ENCODE data around the gene KPNA2. TPM values are rescaled to one million over a fixed set of nuclear protein-coding genes. Genes with fewer than 3 reads are reported as not detected.
"Not testable (repeated sequence)": the region's sequence is repeated elsewhere in the genome, so short reads cannot be mapped to it uniquely, and the experiment has no call there.

Gene KPNA2
- total and polyA plus RNA-seq, 7 donors = 11.4 to 38.4 (median 20.1) TPM

DNA sequence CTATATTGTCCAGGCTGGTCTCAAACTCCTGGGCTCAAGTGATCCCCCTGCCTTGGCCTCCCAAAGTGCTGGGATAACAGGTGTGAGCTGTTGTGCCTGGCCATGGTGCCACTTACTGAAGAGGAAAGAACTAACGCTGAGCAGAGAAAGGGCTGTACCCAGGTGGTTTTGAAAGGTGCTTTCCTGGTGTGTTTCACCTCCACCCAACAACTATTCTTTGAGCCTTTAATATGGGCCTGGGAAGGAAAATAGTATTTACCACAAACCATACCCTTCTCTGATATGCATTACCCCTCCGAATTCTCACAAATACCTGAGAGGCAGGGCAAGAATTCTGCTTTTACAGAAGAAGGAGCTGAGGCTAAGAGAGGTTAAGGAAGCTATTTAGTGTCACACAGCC is 24.8 kb downstream of the KPNA2 start:
- no peak overlapping the region for H3K27ac ChIP-seq
- H3K9me3 ChIP-seq = no peaks in the 10 kb centered on the region
- ATAC-seq (no peak), DNase-seq (no peak)
- intact Hi-C loops (cut with DNase I) = no loop called here
- H3K36me3 ChIP-seq (ENCODE audit: insufficient read depth in 1 of 2, low read depth in 1 of 2) = no peaks in the 10 kb centered on the region
- H3K27me3 ChIP-seq (ENCODE audit: insufficient read depth in 3 of 3, low read length in 2 of 3) = no peaks in the 10 kb centered on the region
- no peak for TF ChIP-seq CTCF (IDR thresholded peaks at IDR 0.05)
- no peak overlapping the region for H3K4me3 ChIP-seq
- H3K4me1 ChIP-seq = no peaks in the 10 kb centered on the region
- WGBS, 3 donors = 75 to 91% (median 76%) methylated on average over 2 of the region's 2 CpGs

GRCh38 chr17:68061512-68062313 is 26.2 kb downstream of the KPNA2 start:
- Histone ChIP-seq H3K4me1 (no peaks in the 10 kb centered on the region), H3K36me3 (ENCODE audit: insufficient read depth in 1 of 2, low read depth in 1 of 2) (no peaks in the 10 kb centered on the region), H3K9me3 (no peaks in the 10 kb centered on the region), H3K27me3 (ENCODE audit: insufficient read depth in 3 of 3, low read length in 2 of 3) (no peaks in the 10 kb centered on the region), H3K4me3 (no peak overlapping the region), H3K27ac (no peak overlapping the region)
- intact Hi-C loops (cut with DNase I) = no loop called here
- 32 to 41% (median 33%) methylated on average over 11 of the region's 11 CpGs for WGBS, 3 donors
- DNase-seq (no peak), ATAC-seq (no peak)
- no peak for TF ChIP-seq CTCF (IDR thresholded peaks at IDR 0.05)

GRCh38 chr17:68065366-68065765 is 29.8 kb downstream of the KPNA2 start:
- H3K36me3 ChIP-seq (ENCODE audit: insufficient read depth in 1 of 2, low read depth in 1 of 2); H3K27me3 ChIP-seq (ENCODE audit: insufficient read depth in 3 of 3, low read length in 2 of 3); ATAC-seq; H3K27ac ChIP-seq; H3K4me1 ChIP-seq; DNase-seq; H3K4me3 ChIP-seq; H3K9me3 ChIP-seq; intact Hi-C loops (cut with DNase I): not testable (repeated sequence)
- whole genome bisulfite sequencing, 3 donors = 74 to 79% (median 76%) methylated on average over 7 of the region's 7 CpGs

DNA sequence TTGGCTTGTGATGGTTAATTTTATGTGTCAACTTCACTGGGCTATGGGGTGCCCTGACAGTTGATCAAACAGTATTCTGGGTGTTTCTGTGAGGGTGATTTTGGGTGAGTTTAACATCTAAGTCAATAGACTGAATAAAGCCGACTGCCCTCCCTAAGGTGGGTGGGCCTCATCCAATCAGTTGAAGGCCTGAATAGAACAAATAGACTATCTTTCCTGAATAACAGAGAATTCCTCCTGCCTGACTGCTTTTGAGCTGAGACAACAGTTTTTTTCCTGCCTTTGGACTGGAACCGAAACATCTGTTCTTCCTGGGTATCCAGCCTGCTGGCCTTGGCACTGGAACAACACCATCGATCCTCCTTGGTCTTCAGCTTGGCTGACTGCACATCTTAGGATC is 33.0 kb downstream of the KPNA2 start:
- H3K4me3 ChIP-seq; H3K4me1 ChIP-seq; H3K9me3 ChIP-seq; H3K27ac ChIP-seq; intact Hi-C loops (cut with DNase I); H3K27me3 ChIP-seq (ENCODE audit: insufficient read depth in 3 of 3, low read length in 2 of 3); H3K36me3 ChIP-seq (ENCODE audit: insufficient read depth in 1 of 2, low read depth in 1 of 2); ATAC-seq: not testable (repeated sequence)
- peak in 1 of 2 donors; percentile 22 for DNase-seq
- 50 to 66% (median 61%) methylated on average over 3 of the region's 3 CpGs for WGBS, 3 donors

GRCh38 chr17:68070582-68071444 is 35.3 kb downstream of the KPNA2 start:
- H3K27ac ChIP-seq; H3K4me3 ChIP-seq; intact Hi-C loops (cut with DNase I); H3K9me3 ChIP-seq; H3K4me1 ChIP-seq; H3K36me3 ChIP-seq (ENCODE audit: insufficient read depth in 1 of 2, low read depth in 1 of 2); H3K27me3 ChIP-seq (ENCODE audit: insufficient read depth in 3 of 3, low read length in 2 of 3): not testable (repeated sequence)
- DNase-seq (peak; percentile 48 to 77), ATAC-seq (peak; percentile 49 to 75 (median 68))
- 32 to 50% (median 38%) methylated on average over 15 of the region's 15 CpGs for WGBS, 3 donors

GRCh38 chr17:68074279-68074678 is 38.7 kb downstream of the KPNA2 start:
- Histone ChIP-seq H3K4me3 (no peak overlapping the region), H3K36me3 (ENCODE audit: insufficient read depth in 1 of 2, low read depth in 1 of 2) (no peaks in the 10 kb centered on the region), H3K27ac (no peak overlapping the region), H3K9me3 (no peaks in the 10 kb centered on the region), H3K4me1 (no peaks in the 10 kb centered on the region), H3K27me3 (ENCODE audit: insufficient read depth in 3 of 3, low read length in 2 of 3) (no peaks in the 10 kb centered on the region)
- intact Hi-C loops (cut with DNase I) = no loop called here
- ATAC-seq (peak in 1 of 4 donors; percentile 42), DNase-seq (no peak)
- TF ChIP-seq CTCF (IDR thresholded peaks at IDR 0.05) = no peak
- WGBS, 3 donors = 75 to 81% (median 79%) methylated on average over 4 of the region's 4 CpGs

DNA sequence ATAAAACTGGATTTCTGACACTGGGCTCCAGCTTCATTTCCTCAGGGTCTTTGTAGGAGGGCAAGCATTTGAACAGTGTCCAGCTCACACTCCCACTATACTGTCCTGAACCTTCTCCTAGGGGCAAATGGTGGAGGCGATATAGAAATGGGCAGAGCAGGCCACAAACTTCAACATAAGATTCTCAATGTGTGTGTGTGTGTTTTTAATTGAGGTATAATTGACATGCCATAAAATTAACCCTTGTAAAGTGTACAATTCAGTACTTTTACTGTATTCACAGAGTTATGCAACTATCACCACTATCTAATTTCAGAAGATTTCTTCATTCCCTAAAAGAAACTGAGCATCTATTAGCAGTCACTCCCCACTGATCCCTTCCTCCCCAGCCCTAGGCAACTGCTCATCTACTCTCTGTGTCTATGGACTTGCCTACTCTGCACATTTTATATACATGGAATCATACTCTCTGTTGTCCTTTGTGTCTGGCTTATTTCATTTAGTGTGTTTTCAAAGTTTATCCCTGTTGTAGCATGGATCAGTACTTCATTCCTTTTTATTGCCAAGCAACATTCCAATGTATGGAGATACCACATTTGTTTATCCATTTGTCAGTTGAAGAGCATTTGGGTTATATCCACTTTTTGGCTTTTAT is 40.5 kb downstream of the KPNA2 start:
- H3K4me3 ChIP-seq; H3K36me3 ChIP-seq (ENCODE audit: insufficient read depth in 1 of 2, low read depth in 1 of 2); DNase-seq; intact Hi-C loops (cut with DNase I); H3K27me3 ChIP-seq (ENCODE audit: insufficient read depth in 3 of 3, low read length in 2 of 3); H3K4me1 ChIP-seq; ATAC-seq; H3K27ac ChIP-seq; H3K9me3 ChIP-seq: not testable (repeated sequence)
- 92 to 100% (median 100%) methylated on average over 1 of the region's 1 CpG for WGBS, 3 donors

DNA sequence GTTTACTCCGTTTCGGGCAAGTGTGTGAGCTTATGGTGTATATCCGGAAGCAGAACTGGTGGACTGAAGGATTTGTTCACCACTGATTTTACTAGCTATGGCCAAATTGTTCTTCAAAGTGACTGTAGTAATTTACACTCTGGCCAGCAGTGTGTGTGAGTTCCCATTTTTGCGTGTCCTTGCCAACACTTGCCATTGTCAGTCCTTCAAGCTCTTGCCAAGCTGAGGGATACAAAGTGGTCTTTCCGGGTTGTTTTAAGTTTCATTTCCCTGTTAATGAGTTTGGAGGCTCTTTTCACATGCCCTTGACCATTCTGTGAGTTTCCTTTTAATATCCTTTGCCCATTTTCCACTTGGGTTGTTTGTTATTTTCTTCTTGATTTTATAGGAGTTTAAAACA is 42.0 kb downstream of the KPNA2 start:
- 19 to 27% (median 24%) methylated on average over 5 of the region's 5 CpGs for WGBS, 3 donors
- H3K27me3 ChIP-seq (ENCODE audit: insufficient read depth in 3 of 3, low read length in 2 of 3); H3K27ac ChIP-seq; ATAC-seq; H3K4me3 ChIP-seq; intact Hi-C loops (cut with DNase I); H3K9me3 ChIP-seq; DNase-seq; H3K4me1 ChIP-seq; H3K36me3 ChIP-seq (ENCODE audit: insufficient read depth in 1 of 2, low read depth in 1 of 2): not testable (repeated sequence)
